ENCODE data around the gene CPEB4. TPM values are rescaled to one million over a fixed set of nuclear protein-coding genes. Genes with fewer than 3 reads are reported as not detected.

The CPEB4 gene
- total and polyA plus RNA-seq, 2 experiments from 2014 or later = 5.9 to 10.2 TPM

DNA sequence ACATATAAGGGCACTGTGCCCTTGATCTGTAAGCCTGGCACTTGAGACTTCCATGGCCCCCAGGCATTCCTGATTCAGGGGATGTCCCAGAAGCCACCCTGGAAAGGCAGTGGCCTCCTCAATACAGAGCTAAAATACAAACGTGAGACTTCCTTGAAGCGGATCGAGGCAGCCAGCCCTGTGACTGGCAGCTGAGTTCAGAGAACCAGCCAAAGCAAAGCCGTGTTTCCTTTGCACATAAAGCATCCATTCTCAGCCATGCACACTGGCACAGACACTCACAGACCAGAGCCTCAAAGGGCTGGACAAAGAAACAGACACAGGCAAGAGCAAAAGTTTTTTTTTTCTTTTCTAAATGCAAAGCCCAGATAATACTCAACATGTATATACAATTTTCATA lies 18.8 kb upstream of the CPEB4 start (continued):
- TF ChIP-seq ZNF114 (CRISPR knock-in tag; IDR thresholded peaks at IDR 0.05) (no peak), NANOG (IDR thresholded peaks at IDR 0.05; ENCODE audit: borderline replicate concordance) (no peak), ZNF331 (CRISPR knock-in tag; IDR thresholded peaks at IDR 0.05; ENCODE audit: low read depth) (no peak), POLR2AphosphoS5 (IDR thresholded peaks at IDR 0.05; ENCODE audit: low read depth) (no peak), JUNB (IDR thresholded peaks at IDR 0.05; ENCODE audit: unreplicated experiment) (no peak)
- TF ChIP-seq, protein P1, sequence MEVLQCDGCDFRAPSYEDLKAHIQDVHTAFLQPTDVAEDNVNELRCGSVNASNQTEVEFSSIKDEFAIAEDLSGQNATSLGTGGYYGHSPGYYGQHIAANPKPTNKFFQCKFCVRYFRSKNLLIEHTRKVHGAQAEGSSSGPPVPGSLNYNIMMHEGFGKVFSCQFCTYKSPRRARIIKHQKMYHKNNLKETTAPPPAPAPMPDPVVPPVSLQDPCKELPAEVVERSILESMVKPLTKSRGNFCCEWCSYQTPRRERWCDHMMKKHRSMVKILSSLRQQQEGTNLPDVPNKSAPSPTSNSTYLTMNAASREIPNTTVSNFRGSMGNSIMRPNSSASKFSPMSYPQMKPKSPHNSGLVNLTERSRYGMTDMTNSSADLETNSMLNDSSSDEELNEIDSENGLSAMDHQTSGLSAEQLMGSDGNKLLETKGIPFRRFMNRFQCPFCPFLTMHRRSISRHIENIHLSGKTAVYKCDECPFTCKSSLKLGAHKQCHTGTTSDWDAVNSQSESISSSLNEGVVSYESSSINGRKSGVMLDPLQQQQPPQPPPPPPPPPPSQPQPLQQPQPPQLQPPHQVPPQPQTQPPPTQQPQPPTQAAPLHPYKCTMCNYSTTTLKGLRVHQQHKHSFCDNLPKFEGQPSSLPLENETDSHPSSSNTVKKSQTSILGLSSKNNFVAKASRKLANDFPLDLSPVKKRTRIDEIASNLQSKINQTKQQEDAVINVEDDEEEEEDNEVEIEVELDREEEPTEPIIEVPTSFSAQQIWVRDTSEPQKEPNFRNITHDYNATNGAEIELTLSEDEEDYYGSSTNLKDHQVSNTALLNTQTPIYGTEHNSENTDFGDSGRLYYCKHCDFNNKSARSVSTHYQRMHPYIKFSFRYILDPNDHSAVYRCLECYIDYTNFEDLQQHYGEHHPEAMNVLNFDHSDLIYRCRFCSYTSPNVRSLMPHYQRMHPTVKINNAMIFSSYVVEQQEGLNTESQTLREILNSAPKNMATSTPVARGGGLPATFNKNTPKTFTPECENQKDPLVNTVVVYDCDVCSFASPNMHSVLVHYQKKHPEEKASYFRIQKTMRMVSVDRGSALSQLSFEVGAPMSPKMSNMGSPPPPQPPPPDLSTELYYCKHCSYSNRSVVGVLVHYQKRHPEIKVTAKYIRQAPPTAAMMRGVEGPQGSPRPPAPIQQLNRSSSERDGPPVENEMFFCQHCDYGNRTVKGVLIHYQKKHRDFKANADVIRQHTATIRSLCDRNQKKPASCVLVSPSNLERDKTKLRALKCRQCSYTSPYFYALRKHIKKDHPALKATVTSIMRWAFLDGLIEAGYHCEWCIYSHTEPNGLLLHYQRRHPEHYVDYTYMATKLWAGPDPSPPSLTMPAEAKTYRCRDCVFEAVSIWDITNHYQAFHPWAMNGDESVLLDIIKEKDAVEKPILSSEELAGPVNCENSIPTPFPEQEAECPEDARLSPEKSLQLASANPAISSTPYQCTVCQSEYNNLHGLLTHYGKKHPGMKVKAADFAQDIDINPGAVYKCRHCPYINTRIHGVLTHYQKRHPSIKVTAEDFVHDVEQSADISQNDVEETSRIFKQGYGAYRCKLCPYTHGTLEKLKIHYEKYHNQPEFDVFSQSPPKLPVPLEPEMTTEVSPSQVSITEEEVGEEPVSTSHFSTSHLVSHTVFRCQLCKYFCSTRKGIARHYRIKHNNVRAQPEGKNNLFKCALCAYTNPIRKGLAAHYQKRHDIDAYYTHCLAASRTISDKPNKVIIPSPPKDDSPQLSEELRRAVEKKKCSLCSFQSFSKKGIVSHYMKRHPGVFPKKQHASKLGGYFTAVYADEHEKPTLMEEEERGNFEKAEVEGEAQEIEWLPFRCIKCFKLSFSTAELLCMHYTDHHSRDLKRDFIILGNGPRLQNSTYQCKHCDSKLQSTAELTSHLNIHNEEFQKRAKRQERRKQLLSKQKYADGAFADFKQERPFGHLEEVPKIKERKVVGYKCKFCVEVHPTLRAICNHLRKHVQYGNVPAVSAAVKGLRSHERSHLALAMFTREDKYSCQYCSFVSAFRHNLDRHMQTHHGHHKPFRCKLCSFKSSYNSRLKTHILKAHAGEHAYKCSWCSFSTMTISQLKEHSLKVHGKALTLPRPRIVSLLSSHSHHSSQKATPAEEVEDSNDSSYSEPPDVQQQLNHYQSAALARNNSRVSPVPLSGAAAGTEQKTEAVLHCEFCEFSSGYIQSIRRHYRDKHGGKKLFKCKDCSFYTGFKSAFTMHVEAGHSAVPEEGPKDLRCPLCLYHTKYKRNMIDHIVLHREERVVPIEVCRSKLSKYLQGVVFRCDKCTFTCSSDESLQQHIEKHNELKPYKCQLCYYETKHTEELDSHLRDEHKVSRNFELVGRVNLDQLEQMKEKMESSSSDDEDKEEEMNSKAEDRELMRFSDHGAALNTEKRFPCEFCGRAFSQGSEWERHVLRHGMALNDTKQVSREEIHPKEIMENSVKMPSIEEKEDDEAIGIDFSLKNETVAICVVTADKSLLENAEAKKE (CRISPR knock-in tag; IDR thresholded peaks at IDR 0.05) = no peak

DNA sequence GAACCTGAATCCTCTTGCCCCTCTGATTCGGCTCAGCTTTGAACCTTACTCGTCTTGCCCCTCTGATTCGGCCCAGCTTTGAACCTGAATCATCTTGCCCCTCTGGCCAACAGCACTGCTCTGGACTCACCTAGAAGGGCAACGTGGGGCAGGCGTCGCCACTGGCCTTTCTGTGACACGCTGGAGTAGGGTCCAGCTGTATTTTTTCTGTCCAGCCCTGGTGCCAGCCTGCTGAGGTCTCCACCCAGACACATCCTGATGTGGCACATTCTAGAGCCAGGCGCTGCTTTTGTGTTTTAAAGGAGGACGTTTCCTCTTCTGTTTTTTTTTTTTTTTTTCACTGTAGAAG lies 15.2 kb upstream of the CPEB4 start:
- peaks cover 3% of the 10 kb centered on the region for H3K27me3 Mint-ChIP-seq (ENCODE audit: insufficient read depth, low read depth, poor library complexity)
- H3K4me3 ChIP-seq = no peak overlapping the region
- no peaks in the 10 kb centered on the region for H3K79me2 ChIP-seq (replicated peaks; ENCODE audit: insufficient read depth)
- H3K36me3 ChIP-seq (ENCODE audit: insufficient read depth) = no peaks in the 10 kb centered on the region
- H3K27ac Mint-ChIP-seq = no peak overlapping the region
- H3K27me3 ChIP-seq (ENCODE audit: insufficient read depth) = no peaks in the 10 kb centered on the region
- no peak overlapping the region for H3K4me3 Mint-ChIP-seq
- peak overlapping the region; percentile 83 for H2AFZ ChIP-seq
- H3K4me2 ChIP-seq = no peak overlapping the region
- ATAC-seq = no peak
- TF ChIP-seq, protein P2, sequence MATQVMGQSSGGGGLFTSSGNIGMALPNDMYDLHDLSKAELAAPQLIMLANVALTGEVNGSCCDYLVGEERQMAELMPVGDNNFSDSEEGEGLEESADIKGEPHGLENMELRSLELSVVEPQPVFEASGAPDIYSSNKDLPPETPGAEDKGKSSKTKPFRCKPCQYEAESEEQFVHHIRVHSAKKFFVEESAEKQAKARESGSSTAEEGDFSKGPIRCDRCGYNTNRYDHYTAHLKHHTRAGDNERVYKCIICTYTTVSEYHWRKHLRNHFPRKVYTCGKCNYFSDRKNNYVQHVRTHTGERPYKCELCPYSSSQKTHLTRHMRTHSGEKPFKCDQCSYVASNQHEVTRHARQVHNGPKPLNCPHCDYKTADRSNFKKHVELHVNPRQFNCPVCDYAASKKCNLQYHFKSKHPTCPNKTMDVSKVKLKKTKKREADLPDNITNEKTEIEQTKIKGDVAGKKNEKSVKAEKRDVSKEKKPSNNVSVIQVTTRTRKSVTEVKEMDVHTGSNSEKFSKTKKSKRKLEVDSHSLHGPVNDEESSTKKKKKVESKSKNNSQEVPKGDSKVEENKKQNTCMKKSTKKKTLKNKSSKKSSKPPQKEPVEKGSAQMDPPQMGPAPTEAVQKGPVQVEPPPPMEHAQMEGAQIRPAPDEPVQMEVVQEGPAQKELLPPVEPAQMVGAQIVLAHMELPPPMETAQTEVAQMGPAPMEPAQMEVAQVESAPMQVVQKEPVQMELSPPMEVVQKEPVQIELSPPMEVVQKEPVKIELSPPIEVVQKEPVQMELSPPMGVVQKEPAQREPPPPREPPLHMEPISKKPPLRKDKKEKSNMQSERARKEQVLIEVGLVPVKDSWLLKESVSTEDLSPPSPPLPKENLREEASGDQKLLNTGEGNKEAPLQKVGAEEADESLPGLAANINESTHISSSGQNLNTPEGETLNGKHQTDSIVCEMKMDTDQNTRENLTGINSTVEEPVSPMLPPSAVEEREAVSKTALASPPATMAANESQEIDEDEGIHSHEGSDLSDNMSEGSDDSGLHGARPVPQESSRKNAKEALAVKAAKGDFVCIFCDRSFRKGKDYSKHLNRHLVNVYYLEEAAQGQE (IDR thresholded peaks at IDR 0.05; ENCODE audit: unreplicated experiment) = no peak
- H3K9me2 ChIP-seq (ENCODE audit: insufficient read depth) = peaks cover 10% of the 10 kb centered on the region; the same call in 1 of the 2 replicates
- peaks cover 20% of the 10 kb centered on the region for H3K4me1 Mint-ChIP-seq
- H3K36me3 Mint-ChIP-seq (ENCODE audit: low read depth) = no peaks in the 10 kb centered on the region; the same call in 2 of the 3 replicates
- H3K9me3 Mint-ChIP-seq = peaks cover 2% of the 10 kb centered on the region; the same call in 1 of the 3 replicates
- no peaks in the 10 kb centered on the region for H3K4me1 ChIP-seq (ENCODE audit: insufficient read depth)
- DNase-seq (ENCODE audit: low spot score) = no peak
- no peak overlapping the region for H3K27ac ChIP-seq (ENCODE audit: low read depth)
- H4K20me1 ChIP-seq (replicated peaks; ENCODE audit: insufficient read depth) = no peaks in the 10 kb centered on the region
- H3F3A ChIP-seq (replicated peaks; ENCODE audit: low read depth) = no peaks in the 10 kb centered on the region
